ENCODE data around the gene PCDHGB7. TPM values are rescaled to one million over a fixed set of nuclear protein-coding genes. Genes with fewer than 3 reads are reported as not detected.

PCDHGB7 gene
- total RNA-seq, 1 donor from 2014 or later: 10.9 TPM

Other genes with a start within 250 kb of the PCDHGB7 start
- 0.87 and 1.8 TPM in 2 replicates for gene PCDHB7, start 245.0 kb upstream of the PCDHGB7 start, total RNA-seq
- 0.43 and 0.65 TPM in 2 replicates for gene PCDHB8, start 239.9 kb upstream of the PCDHGB7 start, total RNA-seq
- 0.33 and 0.69 TPM in 2 replicates for gene PCDHB16, start 235.3 kb upstream of the PCDHGB7 start, total RNA-seq
- 0.22 and 0.26 TPM in 2 replicates for gene PCDHB9, start 230.5 kb upstream of the PCDHGB7 start, total RNA-seq
- gene PCDHB10, start 225.3 kb upstream of the PCDHGB7 start, total RNA-seq: 0.98 and 1.0 TPM in 2 replicates
- 0.43 and 0.77 TPM in 2 replicates for gene PCDHB11, start 218.1 kb upstream of the PCDHGB7 start, total RNA-seq
- 0.33 and 0.60 TPM in 2 replicates for gene PCDHB12, start 209.0 kb upstream of the PCDHGB7 start, total RNA-seq
- gene PCDHB13, start 203.8 kb upstream of the PCDHGB7 start, total RNA-seq: 1.1 and 1.3 TPM in 2 replicates
- gene PCDHB14, start 194.3 kb upstream of the PCDHGB7 start, total RNA-seq: 0.86 and 0.98 TPM in 2 replicates
- 0.43 and 0.86 TPM in 2 replicates for gene PCDHB15, start 172.3 kb upstream of the PCDHGB7 start, total RNA-seq
- gene SLC25A2, start 113.6 kb upstream of the PCDHGB7 start, total RNA-seq: 0.09 and 0.22 TPM in 2 replicates
- gene TAF7, start 96.9 kb upstream of the PCDHGB7 start, total RNA-seq: 78.7 and 81.5 TPM in 2 replicates
- gene PCDHGA1, start 87.2 kb upstream of the PCDHGB7 start, total RNA-seq: 0.34 and 0.43 TPM in 2 replicates
- gene PCDHGA2, start 78.9 kb upstream of the PCDHGB7 start, total RNA-seq: 0.86 and 1.1 TPM in 2 replicates
- 0.54 and 0.69 TPM in 2 replicates for gene PCDHGA3, start 73.8 kb upstream of the PCDHGB7 start, total RNA-seq
- gene PCDHGB1, start 67.6 kb upstream of the PCDHGB7 start, total RNA-seq: 0.76 and 1.6 TPM in 2 replicates
- 2.0 and 2.6 TPM in 2 replicates for gene PCDHGA4, start 62.7 kb upstream of the PCDHGB7 start, total RNA-seq
- 1.3 and 2.7 TPM in 2 replicates for gene PCDHGB2, start 57.7 kb upstream of the PCDHGB7 start, total RNA-seq
- 0.43 and 0.77 TPM in 2 replicates for gene PCDHGA5, start 53.5 kb upstream of the PCDHGB7 start, total RNA-seq
- gene PCDHGB3, start 47.4 kb upstream of the PCDHGB7 start, total RNA-seq: 2.6 and 4.3 TPM in 2 replicates
- gene PCDHGA6, start 43.8 kb upstream of the PCDHGB7 start, total RNA-seq: 2.4 and 2.9 TPM in 2 replicates
- gene PCDHGA7, start 34.9 kb upstream of the PCDHGB7 start, total RNA-seq: 0.65 and 1.4 TPM in 2 replicates
- 6.7 and 11.3 TPM in 2 replicates for gene PCDHGB4, start 30.0 kb upstream of the PCDHGB7 start, total RNA-seq
- gene PCDHGA8, start 25.0 kb upstream of the PCDHGB7 start, total RNA-seq: 0.54 and 1.5 TPM in 2 replicates
- gene PCDHGB5, start 19.7 kb upstream of the PCDHGB7 start, total RNA-seq: 8.3 and 11.8 TPM in 2 replicates
- gene PCDHGA9, start 14.9 kb upstream of the PCDHGB7 start, total RNA-seq: 2.0 and 3.2 TPM in 2 replicates
- 2.1 and 3.7 TPM in 2 replicates for gene PCDHGB6, start 9.7 kb upstream of the PCDHGB7 start, total RNA-seq
- gene PCDHGA10, start 4.7 kb upstream of the PCDHGB7 start, total RNA-seq: 5.2 and 6.0 TPM in 2 replicates
- 6.7 and 7.5 TPM in 2 replicates for gene PCDHGA11, start 3.4 kb downstream of the PCDHGB7 start, total RNA-seq
- gene PCDHGA12, start 12.8 kb downstream of the PCDHGB7 start, total RNA-seq: 1.5 and 4.9 TPM in 2 replicates
- gene PCDHGC3, start 58.3 kb downstream of the PCDHGB7 start, total RNA-seq: 17.4 and 20.5 TPM in 2 replicates
- gene PCDHGC4, start 67.4 kb downstream of the PCDHGB7 start, total RNA-seq: 0.65 and 0.95 TPM in 2 replicates
- gene PCDHGC5, start 71.4 kb downstream of the PCDHGB7 start, total RNA-seq: 0.33 and 0.52 TPM in 2 replicates
- gene DIAPH1, start 201.3 kb downstream of the PCDHGB7 start, total RNA-seq: 33.9 and 38.7 TPM in 2 replicates
- 55.4 and 56.6 TPM in 2 replicates for gene HDAC3, start 219.2 kb downstream of the PCDHGB7 start, total RNA-seq
- gene RELL2, start 219.3 kb downstream of the PCDHGB7 start, total RNA-seq: 4.7 and 7.3 TPM in 2 replicates
- gene FCHSD1, start 233.7 kb downstream of the PCDHGB7 start, total RNA-seq: 13.0 and 15.6 TPM in 2 replicates